Rectal smooth muscle tissue (tissue), 1 donor: ENCODE data around the gene ZNF280D.

Source experiments
- H3K27ac ChIP-seq: one replicate; pipeline ENCODE4 v1.7.0; 2013; ENCODE audit warnings: low read depth, low read length, inconsistent platforms
- H3K27me3 ChIP-seq: one replicate; pipeline ENCODE4 v1.7.0; 2013; ENCODE audit warnings: low read length; ENCODE audit not compliant: control insufficient read depth, insufficient read depth
- H3K36me3 ChIP-seq: one replicate; pipeline ENCODE4 v1.7.0; 2013; ENCODE audit warnings: low read length; ENCODE audit not compliant: control insufficient read depth, insufficient read depth
- H3K4me1 ChIP-seq: one replicate; pipeline ENCODE4 v1.7.0; 2013; ENCODE audit warnings: low read length; ENCODE audit not compliant: control insufficient read depth, insufficient read depth
- H3K4me3 ChIP-seq: one replicate; pipeline ENCODE4 v1.7.0; 2013; ENCODE audit warnings: low read length
- H3K9ac ChIP-seq: one replicate; pipeline ENCODE4 v1.7.0; 2013; ENCODE audit warnings: low read length

The ZNF280D gene

DNA sequence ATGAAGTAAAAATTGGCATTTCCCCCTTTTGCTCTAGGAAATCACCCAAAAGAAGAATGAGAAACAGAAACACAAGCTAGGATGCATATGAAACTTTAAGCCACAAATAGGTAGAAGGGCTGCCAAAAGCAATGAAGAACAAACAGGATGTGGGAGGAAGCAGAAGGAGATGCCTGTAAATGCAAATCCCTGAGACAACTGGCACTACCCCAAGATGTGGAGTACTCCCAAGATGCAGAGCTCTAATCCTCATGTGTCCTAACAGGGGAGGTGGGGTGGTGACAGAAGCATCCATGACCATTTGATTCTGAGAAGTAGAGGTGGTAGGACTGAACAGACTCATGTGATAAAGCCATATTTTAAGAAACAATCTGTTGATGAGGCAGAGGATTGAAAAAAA lies 31.9 kb upstream of the ZNF280D start:
- no peak overlapping the region for H3K9ac ChIP-seq
- no peak overlapping the region for H3K27ac ChIP-seq
- H3K4me1 ChIP-seq, result no peaks in the 10 kb centered on the region

GRCh38 chr15:56763141-56763895 lies 30.0 kb upstream of the ZNF280D start:
- Histone ChIP-seq H3K36me3 (no peaks in the 10 kb centered on the region), H3K4me3 (no peak overlapping the region), H3K27me3 (no peaks in the 10 kb centered on the region), H3K9ac (no peak overlapping the region), H3K27ac (no peak overlapping the region), H3K4me1 (no peaks in the 10 kb centered on the region)

More for the DNA sequence above, 31.9 kb upstream of the ZNF280D start:
- Histone ChIP-seq H3K27me3 (no peaks in the 10 kb centered on the region), H3K36me3 (no peaks in the 10 kb centered on the region), H3K4me3 (no peak overlapping the region)

- no peak overlapping the region for H3K9ac ChIP-seq
- no peak overlapping the region for H3K27ac ChIP-seq
- H3K36me3 ChIP-seq, result no peaks in the 10 kb centered on the region
- no peak overlapping the region for H3K4me3 ChIP-seq
- H3K4me1 ChIP-seq, result no peaks in the 10 kb centered on the region
- no peaks in the 10 kb centered on the region for H3K27me3 ChIP-seq
These were observed 26.9 kb upstream of the ZNF280D start for GRCh38 chr15:56760186-56760585.

DNA sequence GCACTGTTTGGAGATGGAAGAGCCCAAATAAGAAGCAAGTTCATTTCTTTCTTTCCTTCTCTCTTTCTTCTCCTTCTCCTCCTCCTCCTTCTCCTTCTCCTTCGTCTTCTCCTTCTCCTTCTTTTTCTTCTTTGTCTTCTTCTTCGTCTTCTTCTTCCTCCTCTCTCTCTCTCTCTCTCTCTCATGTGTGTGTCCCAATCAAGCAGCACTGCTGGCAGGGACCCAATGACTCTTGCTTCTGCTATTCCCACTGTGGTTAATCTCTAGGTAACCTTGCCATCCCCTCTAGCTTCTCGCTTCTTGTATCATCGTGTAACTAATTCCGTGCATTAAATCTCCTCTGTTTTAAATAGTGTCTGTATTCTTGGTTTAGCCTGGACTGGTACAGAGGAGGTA lies 26.1 kb upstream of the ZNF280D start:
- H3K4me3 ChIP-seq, result no peak overlapping the region
- H3K36me3 ChIP-seq, result no peaks in the 10 kb centered on the region
- H3K27ac ChIP-seq, result no peak overlapping the region
- no peaks in the 10 kb centered on the region for H3K4me1 ChIP-seq
- no peak overlapping the region for H3K9ac ChIP-seq
- H3K27me3 ChIP-seq, result no peaks in the 10 kb centered on the region

DNA sequence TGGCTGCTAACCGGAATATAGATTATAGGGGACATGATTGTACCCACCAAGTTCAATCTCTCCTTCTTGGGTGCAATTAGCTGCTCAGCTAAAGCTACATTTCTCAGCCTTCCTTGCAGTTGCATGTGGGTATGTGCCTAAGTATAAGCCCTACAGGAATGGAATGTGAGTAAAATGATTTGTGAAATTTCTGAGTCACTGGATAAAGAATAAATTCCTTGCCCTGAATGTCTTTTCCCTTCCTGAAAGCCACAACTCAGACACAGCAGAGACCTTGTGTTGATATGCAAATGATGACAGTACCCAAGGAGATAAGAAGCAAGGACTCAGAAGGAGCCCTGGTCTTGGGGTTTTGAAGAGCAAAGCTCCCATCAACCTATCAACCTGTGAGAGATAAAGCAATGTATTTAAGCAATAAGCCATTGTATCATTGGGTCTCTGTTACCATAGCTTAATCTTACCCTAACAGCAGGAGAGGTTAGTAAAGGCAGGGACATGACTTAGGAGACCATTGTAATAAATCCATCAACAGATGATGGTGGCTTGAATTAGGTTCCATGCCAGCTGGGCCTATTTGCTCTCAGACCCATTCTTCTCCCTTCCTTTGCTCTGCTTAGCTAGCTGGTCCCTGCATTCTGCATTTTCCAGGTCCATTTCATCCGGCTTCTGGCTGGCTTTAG lies 25.6 kb upstream of the ZNF280D start:
- H3K4me3 ChIP-seq, result no peak overlapping the region
- H3K9ac ChIP-seq, result no peak overlapping the region
- H3K27ac ChIP-seq, result no peak overlapping the region
- no peaks in the 10 kb centered on the region for H3K27me3 ChIP-seq
- no peaks in the 10 kb centered on the region for H3K36me3 ChIP-seq
- H3K4me1 ChIP-seq, result no peaks in the 10 kb centered on the region

DNA sequence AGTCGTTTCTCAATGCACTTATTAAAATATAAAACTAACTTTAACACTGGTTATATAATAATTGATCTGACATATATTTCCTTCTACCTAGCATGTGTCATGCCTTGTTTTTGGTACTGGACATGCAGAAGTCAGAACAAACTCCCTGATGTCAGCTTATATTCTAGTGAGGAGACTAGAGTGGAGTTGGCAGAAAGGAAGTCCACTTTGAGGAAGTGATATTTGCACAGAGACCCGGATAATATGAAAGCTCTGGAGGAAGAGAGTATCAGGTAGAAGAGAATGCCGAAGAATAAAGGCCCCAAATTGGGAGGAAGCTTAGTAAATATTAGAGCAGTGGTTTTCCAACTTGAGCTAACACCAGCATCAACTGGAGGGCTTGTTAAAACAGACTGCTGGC lies 24.6 kb upstream of the ZNF280D start:
- Histone ChIP-seq H3K4me3 (no peak overlapping the region), H3K27me3 (no peaks in the 10 kb centered on the region), H3K36me3 (no peaks in the 10 kb centered on the region), H3K4me1 (no peaks in the 10 kb centered on the region), H3K27ac (no peak overlapping the region), H3K9ac (no peak overlapping the region)

GRCh38 chr15:56754772-56755370 lies 21.6 kb upstream of the ZNF280D start:
- no peaks in the 10 kb centered on the region for H3K36me3 ChIP-seq
- no peaks in the 10 kb centered on the region for H3K27me3 ChIP-seq
- H3K4me1 ChIP-seq, result no peaks in the 10 kb centered on the region
- H3K4me3 ChIP-seq, result no peak overlapping the region
- no peak overlapping the region for H3K9ac ChIP-seq
- H3K27ac ChIP-seq, result no peak overlapping the region

DNA sequence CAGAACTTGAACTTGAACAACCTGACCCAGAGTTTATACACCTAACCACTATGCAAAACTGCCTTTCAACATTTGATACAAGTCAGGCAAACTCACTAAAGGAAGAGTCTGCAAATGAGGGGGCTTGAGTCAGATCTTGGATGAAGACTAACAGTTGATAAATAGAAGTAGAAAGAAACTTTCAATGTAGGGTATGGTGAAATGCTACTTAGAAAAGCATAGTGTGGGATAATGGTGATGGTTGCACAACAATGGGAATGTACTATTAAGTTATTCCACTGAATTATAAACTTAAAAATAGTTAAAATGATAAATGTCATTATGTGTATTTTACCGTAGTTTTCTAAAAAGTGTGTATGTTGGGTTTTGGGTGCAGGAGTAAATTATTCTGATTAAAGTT lies 19.7 kb upstream of the ZNF280D start:
- no peak overlapping the region for H3K27ac ChIP-seq
- no peak overlapping the region for H3K4me3 ChIP-seq
- H3K27me3 ChIP-seq, result no peaks in the 10 kb centered on the region
- no peak overlapping the region for H3K9ac ChIP-seq
- no peaks in the 10 kb centered on the region for H3K36me3 ChIP-seq
- no peaks in the 10 kb centered on the region for H3K4me1 ChIP-seq

- Histone ChIP-seq H3K36me3 (no peaks in the 10 kb centered on the region), H3K4me3 (no peak overlapping the region), H3K9ac (no peak overlapping the region), H3K27me3 (no peaks in the 10 kb centered on the region), H3K27ac (no peak overlapping the region), H3K4me1 (no peaks in the 10 kb centered on the region)
These were observed 16.7 kb upstream of the ZNF280D start for GRCh38 chr15:56749982-56750381.

DNA sequence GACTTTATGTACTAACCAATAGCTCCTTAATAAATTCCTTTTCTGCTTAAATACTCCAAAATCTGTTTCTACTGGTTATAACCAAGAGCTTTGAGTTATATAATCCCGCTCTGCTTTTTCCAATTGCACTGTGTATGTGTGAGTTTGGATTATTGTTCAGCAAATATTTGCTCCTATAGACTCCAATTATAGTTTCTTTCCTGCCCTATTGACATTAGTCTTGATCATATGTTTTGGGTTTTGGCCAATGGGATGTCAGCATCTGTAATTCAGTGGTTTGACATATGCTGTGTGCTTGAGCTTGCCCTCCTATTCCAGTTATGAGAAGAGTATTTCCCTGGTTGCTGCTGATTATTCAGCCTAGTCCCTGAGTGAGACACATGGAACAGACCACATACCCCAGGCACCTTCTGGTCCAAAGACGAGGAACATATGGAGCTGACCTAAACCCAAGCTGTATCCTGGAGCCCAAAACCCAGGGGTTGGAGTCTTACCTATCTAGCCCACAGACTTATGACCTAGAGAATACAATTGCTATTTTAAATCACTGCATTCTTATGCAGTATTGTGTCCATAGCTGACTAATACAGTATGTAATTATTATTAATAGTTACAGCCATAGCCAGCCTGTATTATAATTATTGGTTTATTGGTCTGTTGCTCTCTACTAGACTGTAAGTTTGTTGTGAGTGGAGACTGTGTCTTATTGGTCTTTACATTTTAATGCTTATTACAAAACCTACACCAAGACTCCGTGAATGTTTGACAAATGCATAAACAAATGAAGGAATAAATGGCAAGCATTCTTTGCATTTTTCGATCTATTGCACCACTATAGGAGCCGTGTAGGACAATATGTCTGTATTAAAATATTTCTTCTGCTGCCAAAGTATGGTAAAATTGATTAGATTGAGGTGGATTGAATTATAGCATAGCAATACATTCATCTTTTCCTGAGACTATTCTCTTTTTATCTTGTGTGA lies 11.7 kb upstream of the ZNF280D start:
- Histone ChIP-seq H3K27me3 (no peaks in the 10 kb centered on the region), H3K4me3 (no peak overlapping the region), H3K9ac (no peak overlapping the region), H3K4me1 (no peaks in the 10 kb centered on the region), H3K27ac (no peak overlapping the region), H3K36me3 (no peaks in the 10 kb centered on the region)

GRCh38 chr15:56741541-56741940 lies 8.2 kb upstream of the ZNF280D start:
- H3K9ac ChIP-seq, result no peak overlapping the region
- H3K4me1 ChIP-seq, result peaks cover 6% of the 10 kb centered on the region
- H3K27me3 ChIP-seq, result no peaks in the 10 kb centered on the region
- no peak overlapping the region for H3K27ac ChIP-seq
- no peaks in the 10 kb centered on the region for H3K36me3 ChIP-seq
- no peak overlapping the region for H3K4me3 ChIP-seq
